Measurements from ENCODE around the gene PRDX5.

The PRDX5 gene

GRCh38 chr11:64327993-64328392, 10.1 kb downstream of the PRDX5 start:
- DNase-seq = no peak

GRCh38 chr11:64330888-64331287, 13.0 kb downstream of the PRDX5 start:
- no peak for DNase-seq

GRCh38 chr11:64331569-64332371, 13.8 kb downstream of the PRDX5 start:
- peak; percentile 47 for DNase-seq

- DNase-seq = no peak
Observed at GRCh38 chr11:64333556-64333955, 15.6 kb downstream of the PRDX5 start.

GRCh38 chr11:64334764-64335735, 17.1 kb downstream of the PRDX5 start:
- no peak for DNase-seq

- no peak for DNase-seq
Observed at GRCh38 chr11:64337538-64338249, 19.8 kb downstream of the PRDX5 start.

- DNase-seq = no peak
Observed at GRCh38 chr11:64338716-64339115, 20.8 kb downstream of the PRDX5 start.

GRCh38 chr11:64339286-64339685, 21.4 kb downstream of the PRDX5 start:
- DNase-seq = no peak

- DNase-seq = peak; percentile 82
Observed at GRCh38 chr11:64339754-64340408, 22.0 kb downstream of the PRDX5 start, which contains the start of gene CCDC88B. Gene CCDC88B (plus strand): TSS chr11:64340204. CDS start chr11:64340267, 63 bp downstream.

- peak; percentile 77 for DNase-seq
Observed at GRCh38 chr11:64340671-64341335, 22.9 kb downstream of the PRDX5 start.

- no peak for DNase-seq
Observed at GRCh38 chr11:64341429-64341828, 23.5 kb downstream of the PRDX5 start.

GRCh38 chr11:64341851-64342791, 24.2 kb downstream of the PRDX5 start:
- DNase-seq = peak; percentile 89

GRCh38 chr11:64342869-64343745, 25.2 kb downstream of the PRDX5 start:
- no peak for DNase-seq

GRCh38 chr11:64343767-64344559, 26.0 kb downstream of the PRDX5 start:
- DNase-seq = no peak

GRCh38 chr11:64344787-64345186, 26.9 kb downstream of the PRDX5 start:
- no peak for DNase-seq

- DNase-seq = no peak
Observed at GRCh38 chr11:64347193-64347867, 29.4 kb downstream of the PRDX5 start.

- DNase-seq = no peak
Observed at GRCh38 chr11:64348383-64349024, 30.6 kb downstream of the PRDX5 start.

GRCh38 chr11:64349025-64349387, 31.1 kb downstream of the PRDX5 start:
- no peak for DNase-seq
